ENCODE data around the gene PCSK1. TPM values are rescaled to one million over a fixed set of nuclear protein-coding genes. Genes with fewer than 3 reads are reported as not detected.

The PCSK1 gene
- total RNA-seq (2022; extraction: Qiagen RNA extraction) = 0.16 to 0.51 TPM (median 0.22 TPM) in 5 replicates

DNA sequence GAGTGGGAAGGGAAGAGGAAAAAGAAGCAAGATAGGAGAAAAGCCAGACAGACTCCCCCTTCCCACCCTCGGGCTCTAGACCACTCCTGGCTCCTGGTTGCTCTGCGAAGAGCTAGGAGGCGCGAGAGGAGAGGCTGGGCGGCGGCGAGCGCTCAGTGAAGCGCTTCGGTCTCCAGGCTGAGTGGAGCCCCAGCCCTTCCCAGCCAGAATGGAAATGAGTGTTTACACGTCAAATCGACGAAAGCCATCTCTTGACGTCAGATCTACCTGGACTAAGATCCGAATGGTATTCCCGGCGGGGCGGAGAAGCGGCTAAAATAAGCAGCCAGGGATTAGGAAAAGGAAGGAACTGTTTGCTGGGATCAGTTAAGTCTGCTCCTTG lies at the start of gene PCSK1:
Gene PCSK1 (minus strand): TSS at position 183 of the 382 bp plus-strand sequence. CDS start 206 bp downstream, outside the sequence.

Other genes starting within 250 kb of the PCSK1 start
- gene CAST, start 229.1 kb upstream of the PCSK1 start, total RNA-seq (2022; extraction: Qiagen RNA extraction) = 145 to 204 TPM (median 174 TPM) in 5 replicates